ENCODE measurements around the gene TCP10L.
"Not testable (repeated sequence)": the region's sequence is repeated elsewhere in the genome, so short reads cannot be mapped to it uniquely, and the experiment has no call there.

Gene TCP10L

GRCh38 chr21:32585970-32586369 is 647 bp upstream of the TCP10L start:
- no peak for DNase-seq (ENCODE audit: low spot score)

- no peak for DNase-seq (ENCODE audit: low spot score)
Measured at GRCh38 chr21:32584472-32584871, 851 bp downstream of the TCP10L start.

- DNase-seq (ENCODE audit: low spot score), result no peak
Measured at GRCh38 chr21:32581732-32582131, 3.6 kb downstream of the TCP10L start.

DNA sequence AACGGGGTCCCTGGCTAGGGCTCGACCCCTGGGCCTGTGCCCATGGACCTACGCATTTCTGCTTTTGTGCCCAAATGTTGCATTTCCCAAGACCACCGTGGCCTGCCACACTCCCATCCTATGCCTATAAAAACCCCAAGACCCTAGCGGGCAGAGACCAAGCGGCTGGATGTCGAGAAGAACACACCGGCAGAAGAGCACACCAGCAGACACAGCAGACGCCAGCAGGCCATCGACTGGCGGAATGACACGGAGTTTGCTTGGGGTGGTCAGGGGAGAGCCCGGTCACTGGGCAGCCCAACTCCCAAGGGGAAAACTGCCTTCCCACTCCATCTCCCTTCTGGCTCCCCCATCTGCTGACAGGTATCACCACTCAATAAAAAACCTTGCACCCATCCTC is 4.4 kb downstream of the TCP10L start:
- no peak for DNase-seq (ENCODE audit: low spot score)

GRCh38 chr21:32578107-32578691 is 7.1 kb downstream of the TCP10L start:
- DNase-seq (ENCODE audit: low spot score), result no peak

DNA sequence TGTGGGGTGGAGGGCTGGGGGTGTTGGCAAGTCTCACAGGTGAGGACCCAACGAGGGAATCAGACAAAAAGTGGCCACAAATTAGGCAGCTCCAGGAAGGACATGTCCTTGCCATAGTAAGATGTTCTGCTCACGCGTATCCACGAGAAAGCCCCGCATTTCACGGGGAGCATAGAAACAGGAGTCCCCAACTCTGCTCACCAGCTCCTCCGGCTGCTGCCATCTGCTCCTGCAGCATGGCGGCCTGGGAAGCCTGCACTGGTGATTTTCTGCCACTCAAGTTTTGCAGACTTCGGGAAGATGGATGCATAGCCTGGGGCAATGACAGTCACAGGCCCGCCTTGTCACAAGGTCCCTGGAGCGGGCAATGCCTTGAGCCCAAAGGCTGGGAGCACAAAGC is 9.3 kb downstream of the TCP10L start:
- DNase-seq (ENCODE audit: low spot score), result no peak

- DNase-seq (ENCODE audit: low spot score), result no peak
Measured at GRCh38 chr21:32574946-32575925, 10.1 kb downstream of the TCP10L start.

- no peak for DNase-seq (ENCODE audit: low spot score)
Measured at GRCh38 chr21:32572574-32573420, 12.5 kb downstream of the TCP10L start.

- no peak for DNase-seq (ENCODE audit: low spot score)
Measured at GRCh38 chr21:32570456-32570855, 14.9 kb downstream of the TCP10L start.

GRCh38 chr21:32569261-32570230 is 15.8 kb downstream of the TCP10L start:
- DNase-seq (ENCODE audit: low spot score), result peak; percentile 62

DNA sequence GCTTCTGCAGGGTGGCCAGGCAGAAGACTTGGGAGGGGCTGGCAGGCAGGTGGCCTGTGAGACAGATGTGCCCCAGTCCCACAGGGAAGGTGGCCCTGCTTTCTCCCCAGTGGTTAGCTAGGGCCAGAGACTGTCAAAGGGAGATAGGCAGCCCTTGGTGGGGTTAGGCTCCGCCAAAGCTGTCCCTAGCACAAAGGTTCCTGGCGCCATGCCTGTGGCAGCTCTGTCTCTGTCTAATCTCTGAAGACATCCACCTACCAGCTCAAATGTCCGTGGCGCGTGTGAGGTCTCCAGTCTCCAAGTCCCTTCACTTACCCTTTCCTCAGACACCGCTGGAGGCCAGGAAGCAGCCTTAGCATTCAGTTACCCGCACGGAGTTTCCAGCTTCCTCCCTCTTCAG is 17.7 kb downstream of the TCP10L start:
- DNase-seq (ENCODE audit: low spot score), result no peak

DNA sequence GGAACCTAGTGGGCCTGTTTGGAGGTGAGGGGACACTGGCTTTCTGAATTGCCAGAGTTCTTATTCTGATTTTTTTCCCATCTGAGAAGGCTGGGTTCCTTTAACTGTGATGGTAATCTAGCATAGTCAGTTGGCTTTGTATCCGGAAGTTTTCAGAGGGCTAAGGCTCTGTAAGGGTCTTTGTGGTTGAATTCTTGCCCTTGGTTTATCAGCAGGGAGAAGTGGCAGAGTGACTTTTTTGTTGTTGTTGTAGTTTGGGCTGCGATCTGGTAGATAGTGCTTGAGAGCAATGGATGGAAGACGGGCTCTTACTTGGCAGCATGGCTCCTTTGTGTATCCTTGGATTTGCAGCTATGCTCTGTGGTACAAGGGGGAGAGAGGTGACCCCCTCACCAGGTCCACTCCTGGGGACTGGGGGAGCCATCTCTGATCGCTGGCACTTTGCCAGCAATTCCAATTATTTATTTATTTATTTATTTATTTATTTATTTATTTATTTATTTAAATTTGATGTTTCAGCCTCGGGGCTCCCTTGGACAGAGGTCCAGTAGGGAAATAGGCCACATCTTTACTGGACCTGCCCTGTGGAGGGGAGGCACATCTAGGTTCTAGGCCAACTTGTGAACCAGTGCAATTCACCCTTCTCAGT is 18.5 kb downstream of the TCP10L start:
- DNase-seq (ENCODE audit: low spot score), result no peak

DNA sequence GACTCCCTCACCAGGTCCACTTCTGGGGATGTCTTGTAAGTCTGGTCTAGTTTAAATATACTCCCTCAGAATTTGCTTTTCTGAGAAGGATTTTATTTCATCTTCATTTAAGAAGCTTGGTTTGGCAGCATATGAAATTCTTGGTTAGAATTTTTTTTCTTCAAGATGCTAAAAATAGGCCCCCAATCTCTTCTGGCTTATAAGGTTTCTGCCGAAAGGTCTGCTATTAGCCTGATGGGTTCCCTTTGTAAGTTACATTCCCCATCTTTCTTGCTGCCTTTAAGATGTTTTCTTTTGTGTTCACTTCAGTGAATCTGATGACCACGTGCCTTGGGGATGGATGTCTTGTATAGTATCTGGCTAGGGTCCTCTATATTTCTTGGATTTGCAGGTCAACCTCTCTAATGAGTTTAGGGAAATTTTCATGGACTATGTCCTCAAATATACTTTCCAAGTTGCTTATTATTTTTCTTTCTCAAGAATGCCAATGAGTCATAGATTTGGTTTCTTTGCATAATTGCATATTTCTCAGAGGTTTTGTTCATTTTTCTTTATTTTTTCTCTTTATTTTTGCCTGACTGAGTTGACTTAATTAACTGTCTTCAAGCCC is 19.4 kb downstream of the TCP10L start:
- no peak for DNase-seq (ENCODE audit: low spot score)

DNA sequence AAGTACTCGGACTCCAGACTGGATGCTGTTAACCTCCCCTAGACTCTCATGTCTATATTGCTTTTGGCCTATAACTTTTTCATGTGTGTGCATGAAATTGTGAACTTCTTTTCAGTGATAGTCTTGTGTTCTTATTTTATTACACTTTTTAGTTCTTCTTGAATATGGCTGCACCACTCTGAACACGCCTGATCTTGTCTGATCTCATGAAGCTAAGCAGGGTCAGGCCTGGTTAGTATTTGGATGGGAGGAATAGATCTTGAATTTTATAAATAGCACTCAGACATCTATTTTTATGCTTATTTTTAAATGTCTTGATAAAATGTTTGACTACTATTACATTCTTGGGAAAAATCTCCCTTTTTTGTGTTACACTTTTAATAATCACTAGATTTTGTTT is 22.4 kb downstream of the TCP10L start:
- DNase-seq (ENCODE audit: low spot score), result no peak

DNA sequence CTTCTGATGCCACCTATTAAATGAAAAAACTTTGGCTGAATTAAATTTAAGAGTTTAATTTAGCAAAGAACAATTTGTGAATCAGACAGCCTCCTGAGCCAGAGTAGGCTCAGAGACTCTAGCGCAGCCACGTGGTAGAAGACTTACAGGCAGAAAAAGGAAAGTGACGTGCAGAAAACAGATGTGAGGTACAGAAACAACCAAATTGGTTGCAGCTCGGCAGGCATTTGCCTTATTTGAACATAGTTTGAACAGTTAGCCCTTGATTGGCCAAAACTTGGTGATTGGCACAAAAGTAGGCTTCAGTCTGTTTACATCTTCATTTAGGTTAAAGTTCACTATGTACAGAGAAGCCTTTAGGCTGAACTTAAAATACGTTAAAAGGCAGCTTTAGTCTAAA is 22.9 kb downstream of the TCP10L start:
- no peak for DNase-seq (ENCODE audit: low spot score)

DNA sequence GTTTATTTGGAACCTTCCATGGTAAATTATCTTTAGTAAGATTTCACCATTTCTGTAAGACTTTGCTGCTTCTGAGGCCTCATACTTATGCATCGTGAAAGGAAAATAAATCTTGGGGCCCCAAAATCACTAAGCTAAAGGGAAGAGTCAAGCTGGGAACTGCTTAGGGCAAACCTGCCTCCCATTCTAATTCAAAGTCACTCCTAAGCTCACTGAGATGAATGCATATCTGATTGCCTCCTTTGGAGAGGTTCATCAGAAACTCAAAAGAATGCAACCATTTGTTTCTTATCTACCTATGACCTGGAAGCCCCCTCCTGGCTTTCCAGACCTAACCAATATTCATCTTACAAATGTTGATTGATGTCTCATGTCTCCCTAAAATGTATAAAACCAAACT is 23.8 kb downstream of the TCP10L start:
- DNase-seq (ENCODE audit: low spot score), result not testable (repeated sequence)

DNA sequence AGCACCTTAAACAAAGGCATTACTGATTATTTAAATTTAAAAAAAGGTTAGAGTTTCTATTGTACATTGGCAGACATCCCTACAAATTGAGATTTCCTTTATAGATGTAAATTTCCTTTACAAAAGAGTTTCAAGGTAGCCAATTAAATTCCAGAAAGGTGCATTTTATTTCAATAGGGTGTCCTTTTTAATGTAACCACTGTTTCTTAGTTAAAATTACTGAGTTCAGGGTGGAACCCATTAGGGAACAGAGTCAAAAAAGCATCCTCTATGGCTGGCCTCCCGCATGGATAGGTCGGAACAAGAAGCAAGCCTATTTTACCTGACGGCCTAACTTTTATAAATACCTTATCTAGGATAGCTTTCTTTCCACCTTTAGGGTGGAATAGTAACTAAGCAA is 24.4 kb downstream of the TCP10L start:
- DNase-seq (ENCODE audit: low spot score), result no peak

DNA sequence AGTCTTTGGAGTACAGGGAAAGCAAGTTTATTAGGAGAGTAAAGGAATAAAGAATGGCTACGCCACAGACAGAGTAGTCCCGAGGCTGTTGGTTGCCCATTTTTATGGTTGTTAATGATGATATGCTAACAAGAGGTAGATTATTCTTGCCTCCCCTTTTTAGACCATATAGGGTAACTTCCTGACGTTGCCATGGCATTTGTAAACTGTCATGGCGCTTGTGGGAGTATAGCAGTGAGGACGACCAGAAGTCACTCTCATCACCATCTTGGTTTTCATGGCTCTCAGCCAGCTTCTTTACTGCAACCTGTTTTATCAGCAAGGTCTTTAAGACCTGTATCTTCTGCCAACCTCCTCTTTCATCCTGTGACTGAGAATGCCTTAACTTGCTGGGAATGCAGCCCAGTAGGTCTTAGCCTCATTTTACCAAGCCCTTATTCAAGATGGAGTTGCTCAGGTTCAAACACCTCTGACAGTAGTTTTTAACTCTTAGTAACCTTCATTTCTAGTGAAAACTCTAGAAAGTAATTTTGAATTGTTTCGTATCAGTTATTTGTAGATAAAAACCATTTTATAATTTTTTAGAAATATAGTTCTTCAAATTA is 26.2 kb downstream of the TCP10L start:
- DNase-seq (ENCODE audit: low spot score), result no peak

- DNase-seq (ENCODE audit: low spot score), result no peak
Measured at GRCh38 chr21:32558106-32558505, 27.2 kb downstream of the TCP10L start.
